ENCODE results near the gene DNAH2. TPM values are rescaled to one million over a fixed set of nuclear protein-coding genes. Genes with fewer than 3 reads are reported as not detected.

DNAH2 gene
- total RNA-seq, 1 experiment from 2014 or later, result 0.17 TPM

DNA sequence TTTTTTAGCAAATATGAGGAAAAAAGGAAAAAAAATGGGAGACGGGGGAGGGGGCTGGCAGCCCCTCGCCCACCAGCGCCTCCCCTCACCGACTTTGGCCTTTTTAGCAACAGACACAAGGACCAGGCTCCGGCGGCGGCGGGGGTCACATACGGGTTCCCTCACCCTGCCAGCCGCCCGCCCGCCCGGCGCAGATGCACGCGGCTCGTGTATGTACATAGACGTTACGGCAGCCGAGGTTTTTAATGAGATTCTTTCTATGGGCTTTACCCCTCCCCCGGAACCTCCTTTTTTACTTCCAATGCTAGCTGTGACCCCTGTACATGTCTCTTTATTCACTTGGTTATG is 136.1 kb downstream of the DNAH2 start:
- H3K36me3 Mint-ChIP-seq, result no peaks in the 10 kb centered on the region
- H3K9me3 Mint-ChIP-seq, result no peaks in the 10 kb centered on the region
- ATAC-seq, result no peak
- ChIA-PET CTCF (interaction anchor here (0.6 to 1.4 kb wide), 13 partner anchors 9 to 357 kb away, joined by 3 to 7 read pairs (median 3); partner anchors contain the start of gene KDM6B), POLR2A (interaction anchor here (1.0 kb wide), 1 partner anchor 18 kb away, joined by 5 read pairs; no protein-coding TSS in a partner anchor)
- no peak for TF ChIP-seq MYBL2 (CRISPR knock-in tag; IDR thresholded peaks at IDR 0.05)
- TF ChIP-seq, protein P1, sequence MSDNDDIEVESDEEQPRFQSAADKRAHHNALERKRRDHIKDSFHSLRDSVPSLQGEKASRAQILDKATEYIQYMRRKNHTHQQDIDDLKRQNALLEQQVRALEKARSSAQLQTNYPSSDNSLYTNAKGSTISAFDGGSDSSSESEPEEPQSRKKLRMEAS (CRISPR knock-in tag; IDR thresholded peaks at IDR 0.05), result 0 out of 2 replicates have a peak, but pooled peaks have one; percentile 0
- peaks cover 32% of the 10 kb centered on the region for H3K4me1 Mint-ChIP-seq
- H3K27ac Mint-ChIP-seq, result no peak overlapping the region
- DNase-seq (ENCODE audit: low spot score), result peak; percentile 57
- peak overlapping the region; percentile 63 for H3K4me3 Mint-ChIP-seq
- H3K27me3 Mint-ChIP-seq (ENCODE audit: low read depth), result peaks cover 30% of the 10 kb centered on the region

DNA sequence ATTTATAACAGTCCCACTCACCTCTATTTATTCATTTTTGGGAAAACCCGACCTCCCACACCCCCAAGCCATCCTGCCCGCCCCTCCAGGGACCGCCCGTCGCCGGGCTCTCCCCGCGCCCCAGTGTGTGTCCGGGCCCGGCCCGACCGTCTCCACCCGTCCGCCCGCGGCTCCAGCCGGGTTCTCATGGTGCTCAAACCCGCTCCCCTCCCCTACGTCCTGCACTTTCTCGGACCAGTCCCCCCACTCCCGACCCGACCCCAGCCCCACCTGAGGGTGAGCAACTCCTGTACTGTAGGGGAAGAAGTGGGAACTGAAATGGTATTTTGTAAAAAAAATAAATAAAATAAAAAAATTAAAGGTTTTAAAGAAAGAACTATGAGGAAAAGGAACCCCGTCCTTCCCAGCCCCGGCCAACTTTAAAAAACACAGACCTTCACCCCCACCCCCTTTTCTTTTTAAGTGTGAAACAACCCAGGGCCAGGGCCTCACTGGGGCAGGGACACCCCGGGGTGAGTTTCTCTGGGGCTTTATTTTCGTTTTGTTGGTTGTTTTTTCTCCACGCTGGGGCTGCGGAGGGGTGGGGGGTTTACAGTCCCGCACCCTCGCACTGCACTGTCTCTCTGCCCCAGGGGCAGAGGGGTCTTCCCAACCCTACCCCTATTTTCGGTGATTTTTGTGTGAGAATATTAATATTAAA is 136.7 kb downstream of the DNAH2 start:
- Mint-ChIP-seq H3K4me1 (peaks cover 38% of the 10 kb centered on the region), H3K4me3 (peak overlapping the region; percentile 63), H3K36me3 (no peaks in the 10 kb centered on the region), H3K9me3 (no peaks in the 10 kb centered on the region), H3K27ac (no peak overlapping the region), H3K27me3 (ENCODE audit: low read depth) (peaks cover 30% of the 10 kb centered on the region)
- ATAC-seq, result no peak
- CTCF ChIA-PET, result interaction anchor here (1.2 kb wide), 1 partner anchor 134 kb away, joined by 3 read pairs; no protein-coding TSS in a partner anchor
- TF ChIP-seq ZNF232 (CRISPR knock-in tag; IDR thresholded peaks at IDR 0.05) (no peak), GABPB1 (CRISPR knock-in tag; IDR thresholded peaks at IDR 0.05) (no peak), GRHL2 (CRISPR knock-in tag; IDR thresholded peaks at IDR 0.05; ENCODE audit: insufficient replicate concordance, severe bottlenecking) (no peak), PRRX2 (CRISPR knock-in tag; IDR thresholded peaks at IDR 0.05) (no peak)
- TF ChIP-seq, protein P2, sequence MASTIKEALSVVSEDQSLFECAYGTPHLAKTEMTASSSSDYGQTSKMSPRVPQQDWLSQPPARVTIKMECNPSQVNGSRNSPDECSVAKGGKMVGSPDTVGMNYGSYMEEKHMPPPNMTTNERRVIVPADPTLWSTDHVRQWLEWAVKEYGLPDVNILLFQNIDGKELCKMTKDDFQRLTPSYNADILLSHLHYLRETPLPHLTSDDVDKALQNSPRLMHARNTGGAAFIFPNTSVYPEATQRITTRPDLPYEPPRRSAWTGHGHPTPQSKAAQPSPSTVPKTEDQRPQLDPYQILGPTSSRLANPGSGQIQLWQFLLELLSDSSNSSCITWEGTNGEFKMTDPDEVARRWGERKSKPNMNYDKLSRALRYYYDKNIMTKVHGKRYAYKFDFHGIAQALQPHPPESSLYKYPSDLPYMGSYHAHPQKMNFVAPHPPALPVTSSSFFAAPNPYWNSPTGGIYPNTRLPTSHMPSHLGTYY (CRISPR knock-in tag; IDR thresholded peaks at IDR 0.05), result no peak
- TF ChIP-seq, protein P3, sequence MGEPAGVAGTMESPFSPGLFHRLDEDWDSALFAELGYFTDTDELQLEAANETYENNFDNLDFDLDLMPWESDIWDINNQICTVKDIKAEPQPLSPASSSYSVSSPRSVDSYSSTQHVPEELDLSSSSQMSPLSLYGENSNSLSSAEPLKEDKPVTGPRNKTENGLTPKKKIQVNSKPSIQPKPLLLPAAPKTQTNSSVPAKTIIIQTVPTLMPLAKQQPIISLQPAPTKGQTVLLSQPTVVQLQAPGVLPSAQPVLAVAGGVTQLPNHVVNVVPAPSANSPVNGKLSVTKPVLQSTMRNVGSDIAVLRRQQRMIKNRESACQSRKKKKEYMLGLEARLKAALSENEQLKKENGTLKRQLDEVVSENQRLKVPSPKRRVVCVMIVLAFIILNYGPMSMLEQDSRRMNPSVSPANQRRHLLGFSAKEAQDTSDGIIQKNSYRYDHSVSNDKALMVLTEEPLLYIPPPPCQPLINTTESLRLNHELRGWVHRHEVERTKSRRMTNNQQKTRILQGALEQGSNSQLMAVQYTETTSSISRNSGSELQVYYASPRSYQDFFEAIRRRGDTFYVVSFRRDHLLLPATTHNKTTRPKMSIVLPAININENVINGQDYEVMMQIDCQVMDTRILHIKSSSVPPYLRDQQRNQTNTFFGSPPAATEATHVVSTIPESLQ (CRISPR knock-in tag; IDR thresholded peaks at IDR 0.05), result no peak
- TF ChIP-seq, protein P4, sequence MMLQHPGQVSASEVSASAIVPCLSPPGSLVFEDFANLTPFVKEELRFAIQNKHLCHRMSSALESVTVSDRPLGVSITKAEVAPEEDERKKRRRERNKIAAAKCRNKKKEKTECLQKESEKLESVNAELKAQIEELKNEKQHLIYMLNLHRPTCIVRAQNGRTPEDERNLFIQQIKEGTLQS (CRISPR knock-in tag; conservative IDR thresholded peaks at IDR 0.05), result no peak
- TF ChIP-seq, protein P5, sequence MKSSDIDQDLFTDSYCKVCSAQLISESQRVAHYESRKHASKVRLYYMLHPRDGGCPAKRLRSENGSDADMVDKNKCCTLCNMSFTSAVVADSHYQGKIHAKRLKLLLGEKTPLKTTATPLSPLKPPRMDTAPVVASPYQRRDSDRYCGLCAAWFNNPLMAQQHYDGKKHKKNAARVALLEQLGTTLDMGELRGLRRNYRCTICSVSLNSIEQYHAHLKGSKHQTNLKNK (CRISPR knock-in tag; IDR thresholded peaks at IDR 0.05), result no peak
- TF ChIP-seq, protein P6, sequence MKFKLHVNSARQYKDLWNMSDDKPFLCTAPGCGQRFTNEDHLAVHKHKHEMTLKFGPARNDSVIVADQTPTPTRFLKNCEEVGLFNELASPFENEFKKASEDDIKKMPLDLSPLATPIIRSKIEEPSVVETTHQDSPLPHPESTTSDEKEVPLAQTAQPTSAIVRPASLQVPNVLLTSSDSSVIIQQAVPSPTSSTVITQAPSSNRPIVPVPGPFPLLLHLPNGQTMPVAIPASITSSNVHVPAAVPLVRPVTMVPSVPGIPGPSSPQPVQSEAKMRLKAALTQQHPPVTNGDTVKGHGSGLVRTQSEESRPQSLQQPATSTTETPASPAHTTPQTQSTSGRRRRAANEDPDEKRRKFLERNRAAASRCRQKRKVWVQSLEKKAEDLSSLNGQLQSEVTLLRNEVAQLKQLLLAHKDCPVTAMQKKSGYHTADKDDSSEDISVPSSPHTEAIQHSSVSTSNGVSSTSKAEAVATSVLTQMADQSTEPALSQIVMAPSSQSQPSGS (CRISPR knock-in tag; IDR thresholded peaks at IDR 0.05; ENCODE audit: borderline replicate concordance, low read depth), result no peak
- TF ChIP-seq, protein P7, sequence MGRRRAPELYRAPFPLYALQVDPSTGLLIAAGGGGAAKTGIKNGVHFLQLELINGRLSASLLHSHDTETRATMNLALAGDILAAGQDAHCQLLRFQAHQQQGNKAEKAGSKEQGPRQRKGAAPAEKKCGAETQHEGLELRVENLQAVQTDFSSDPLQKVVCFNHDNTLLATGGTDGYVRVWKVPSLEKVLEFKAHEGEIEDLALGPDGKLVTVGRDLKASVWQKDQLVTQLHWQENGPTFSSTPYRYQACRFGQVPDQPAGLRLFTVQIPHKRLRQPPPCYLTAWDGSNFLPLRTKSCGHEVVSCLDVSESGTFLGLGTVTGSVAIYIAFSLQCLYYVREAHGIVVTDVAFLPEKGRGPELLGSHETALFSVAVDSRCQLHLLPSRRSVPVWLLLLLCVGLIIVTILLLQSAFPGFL (CRISPR knock-in tag; IDR thresholded peaks at IDR 0.05; ENCODE audit: borderline replicate concordance), result no peak
- TF ChIP-seq, protein P8, sequence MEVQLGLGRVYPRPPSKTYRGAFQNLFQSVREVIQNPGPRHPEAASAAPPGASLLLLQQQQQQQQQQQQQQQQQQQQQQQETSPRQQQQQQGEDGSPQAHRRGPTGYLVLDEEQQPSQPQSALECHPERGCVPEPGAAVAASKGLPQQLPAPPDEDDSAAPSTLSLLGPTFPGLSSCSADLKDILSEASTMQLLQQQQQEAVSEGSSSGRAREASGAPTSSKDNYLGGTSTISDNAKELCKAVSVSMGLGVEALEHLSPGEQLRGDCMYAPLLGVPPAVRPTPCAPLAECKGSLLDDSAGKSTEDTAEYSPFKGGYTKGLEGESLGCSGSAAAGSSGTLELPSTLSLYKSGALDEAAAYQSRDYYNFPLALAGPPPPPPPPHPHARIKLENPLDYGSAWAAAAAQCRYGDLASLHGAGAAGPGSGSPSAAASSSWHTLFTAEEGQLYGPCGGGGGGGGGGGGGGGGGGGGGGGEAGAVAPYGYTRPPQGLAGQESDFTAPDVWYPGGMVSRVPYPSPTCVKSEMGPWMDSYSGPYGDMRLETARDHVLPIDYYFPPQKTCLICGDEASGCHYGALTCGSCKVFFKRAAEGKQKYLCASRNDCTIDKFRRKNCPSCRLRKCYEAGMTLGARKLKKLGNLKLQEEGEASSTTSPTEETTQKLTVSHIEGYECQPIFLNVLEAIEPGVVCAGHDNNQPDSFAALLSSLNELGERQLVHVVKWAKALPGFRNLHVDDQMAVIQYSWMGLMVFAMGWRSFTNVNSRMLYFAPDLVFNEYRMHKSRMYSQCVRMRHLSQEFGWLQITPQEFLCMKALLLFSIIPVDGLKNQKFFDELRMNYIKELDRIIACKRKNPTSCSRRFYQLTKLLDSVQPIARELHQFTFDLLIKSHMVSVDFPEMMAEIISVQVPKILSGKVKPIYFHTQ (CRISPR knock-in tag; IDR thresholded peaks at IDR 0.05), result no peak
- POLR2A ChIA-PET, result interaction anchor here (1.0 kb wide), 1 partner anchor 18 kb away, joined by 5 read pairs; no protein-coding TSS in a partner anchor
- peak; percentile 43 for DNase-seq (ENCODE audit: low spot score)
